GM19043 (cell line): ENCODE measurements around the gene MISP.

Experiments used
- ATAC-seq: cut with Tn5 transposase; IDR thresholded peaks from one replicate; pipeline ENCODE4 v1.9.1; 2021; ENCODE audit warnings: low read depth; ENCODE audit not compliant: unreplicated experiment

The MISP gene

GRCh38 chr19:746208-746819 lies 4.6 kb upstream of the MISP start:
- ATAC-seq = no peak

- no peak for ATAC-seq
These were observed 4.0 kb upstream of the MISP start for GRCh38 chr19:746956-747355.

GRCh38 chr19:747432-748273 lies 3.3 kb upstream of the MISP start:
- no peak for ATAC-seq

GRCh38 chr19:748274-748598 lies 2.7 kb upstream of the MISP start:
- no peak for ATAC-seq

GRCh38 chr19:749811-750210 lies 1.1 kb upstream of the MISP start:
- ATAC-seq = no peak

GRCh38 chr19:751501-752341 lies 809 bp downstream of the MISP start:
- no peak for ATAC-seq

GRCh38 chr19:752652-753517 lies 2.0 kb downstream of the MISP start:
- ATAC-seq = no peak

GRCh38 chr19:754530-754929 lies 3.6 kb downstream of the MISP start:
- no peak for ATAC-seq

- ATAC-seq = no peak
These were observed 4.2 kb downstream of the MISP start for GRCh38 chr19:755063-755462.

GRCh38 chr19:756236-756635 lies 5.3 kb downstream of the MISP start:
- no peak for ATAC-seq

GRCh38 chr19:756821-757688 lies 6.1 kb downstream of the MISP start:
- no peak for ATAC-seq

- no peak for ATAC-seq
These were observed 7.1 kb downstream of the MISP start for GRCh38 chr19:757811-758668.

GRCh38 chr19:763181-763580 lies 12.3 kb downstream of the MISP start:
- ATAC-seq = no peak

GRCh38 chr19:763869-764268 lies 13.0 kb downstream of the MISP start:
- ATAC-seq = no peak

GRCh38 chr19:764301-764700 lies 13.4 kb downstream of the MISP start:
- no peak for ATAC-seq

- no peak for ATAC-seq
These were observed 14.3 kb downstream of the MISP start for GRCh38 chr19:765179-765738.

GRCh38 chr19:768424-768823 lies 17.5 kb downstream of the MISP start:
- no peak for ATAC-seq

GRCh38 chr19:769616-770015 lies 18.7 kb downstream of the MISP start:
- ATAC-seq = no peak
